AG04450 (cell line): Measurements from ENCODE around the gene IGLL5. TPM values are rescaled to one million over a fixed set of nuclear protein-coding genes. Genes with fewer than 3 reads are reported as not detected.

ENCODE experiments used
- CTCF ChIA-PET: fragments of 300-600, 350-600 bp; formaldehyde crosslinking; extraction: SDS; loops from one replicate; lab custom pipeline; 2022; ENCODE audit warnings: antibody characterized with exemption, inconsistent platforms; lab: Charles Lee
- POLR2A ChIA-PET: fragments of 350-600 bp; formaldehyde crosslinking; extraction: SDS; loops from one replicate; lab custom pipeline; 2021; ENCODE audit warnings: antibody characterized with exemption, inconsistent platforms; lab: Yijun Ruan, JAX
- DNase-seq: peaks from one replicate; pipeline ENCODE4 v3.0.0-alpha.2; 2011; ENCODE audit warnings: low read depth, low spot score
- H3K27ac ChIP-seq: one replicate; pipeline ENCODE4 v1.5.1; 2012; ENCODE audit warnings: low read depth, low read length, control low read depth
- H3K27me3 ChIP-seq: one replicate; pipeline ENCODE4 v1.6.0; 2012; ENCODE audit warnings: low read length; ENCODE audit not compliant: control insufficient read depth, insufficient read depth
- H3K4me3 ChIP-seq: 2 replicates; pipeline ENCODE4 v1.5.1; 2011; ENCODE audit warnings: mild to moderate bottlenecking, low read depth, low read length, control low read depth
- H3K9me3 ChIP-seq: 2 replicates; pipeline ENCODE4 v1.5.1; 2012; ENCODE audit warnings: low read length; ENCODE audit not compliant: control insufficient read depth, insufficient read depth
- CTCF ChIP-seq: IDR thresholded peaks from 2 replicates; pipeline ENCODE4 v1.5.1; 2011; ENCODE audit warnings: low read depth, low read length, control low read depth, inconsistent platforms
- polyA plus RNA-seq: library from polyadenylated mRNA; depleted of rRNA; stranded (reverse); fragments of >200 nt; gene quantifications from 2 replicates; pipeline ENCODE4 v1.2.3, GENCODE V29; 2011

Gene IGLL5
- polyA plus RNA-seq, 1 experiment: not detected

GRCh38 chr22:22849640-22850610, 37.7 kb upstream of the IGLL5 start:
- DNase-seq: no peak
- TF ChIP-seq CTCF: no peak
- Histone ChIP-seq H3K27me3 (peaks cover 7% of the 10 kb centered on the region), H3K4me3 (no peak overlapping the region), H3K9me3 (no peaks in the 10 kb centered on the region), H3K27ac (no peak overlapping the region)
- ChIA-PET POLR2A (interaction anchor here (0.6 kb wide), 1 partner anchor 99 kb away, joined by 3 read pairs; no protein-coding TSS in a partner anchor), CTCF (interaction anchor here (0.6 to 6.2 kb wide), 3 partner anchors 25 to 106 kb away, joined by 3 to 46 read pairs (median 4); no protein-coding TSS in a partner anchor)

- Histone ChIP-seq H3K4me3 (no peak overlapping the region), H3K27me3 (peaks cover 7% of the 10 kb centered on the region), H3K9me3 (no peaks in the 10 kb centered on the region), H3K27ac (no peak overlapping the region)
- ChIA-PET POLR2A (no interaction called here), CTCF (no interaction called here)
- DNase-seq: no peak
- TF ChIP-seq CTCF: no peak
Measured at GRCh38 chr22:22851969-22852368, 35.6 kb upstream of the IGLL5 start.

- H3K4me3 ChIP-seq: no peak overlapping the region
- no peak for TF ChIP-seq CTCF
- peaks cover 7% of the 10 kb centered on the region for H3K27me3 ChIP-seq
- H3K27ac ChIP-seq: no peak overlapping the region
- H3K9me3 ChIP-seq: no peaks in the 10 kb centered on the region
- ChIA-PET POLR2A (no interaction called here), CTCF (no interaction called here)
- no peak for DNase-seq
Measured at GRCh38 chr22:22853713-22854112, 33.9 kb upstream of the IGLL5 start.

- POLR2A ChIA-PET: no interaction called here
- H3K27me3 ChIP-seq: peaks cover 7% of the 10 kb centered on the region
- no peak for TF ChIP-seq CTCF
Measured at GRCh38 chr22:22854466-22854865, 33.1 kb upstream of the IGLL5 start.

GRCh38 chr22:22855085-22855484, 32.5 kb upstream of the IGLL5 start:
- Histone ChIP-seq H3K27me3 (peaks cover 2% of the 10 kb centered on the region), H3K4me3 (no peak overlapping the region), H3K9me3 (no peaks in the 10 kb centered on the region), H3K27ac (no peak overlapping the region)
- POLR2A ChIA-PET: no interaction called here
- no peak for TF ChIP-seq CTCF
- no peak for DNase-seq
- CTCF ChIA-PET: interaction anchor here (0.6 to 1.7 kb wide), 5 partner anchors 9 to 531 kb away, joined by 3 to 8 read pairs (median 5); no protein-coding TSS in a partner anchor

More at GRCh38 chr22:22854466-22854865, 33.1 kb upstream of the IGLL5 start:
- no peak overlapping the region for H3K4me3 ChIP-seq
- no peak for DNase-seq
- CTCF ChIA-PET: no interaction called here
- H3K27ac ChIP-seq: no peak overlapping the region
- H3K9me3 ChIP-seq: no peaks in the 10 kb centered on the region
